HG03378 (cell line): ENCODE results near the gene CCDC195.
"Not testable (repeated sequence)": the region's sequence is repeated elsewhere in the genome, so short reads cannot be mapped to it uniquely, and the experiment has no call there.

Experiments used
- ATAC-seq: cut with Tn5 transposase; IDR thresholded peaks from one replicate; pipeline ENCODE4 v1.9.1; 2021; ENCODE audit warnings: mild to moderate bottlenecking, moderate library complexity; ENCODE audit not compliant: unreplicated experiment

Gene CCDC195

DNA sequence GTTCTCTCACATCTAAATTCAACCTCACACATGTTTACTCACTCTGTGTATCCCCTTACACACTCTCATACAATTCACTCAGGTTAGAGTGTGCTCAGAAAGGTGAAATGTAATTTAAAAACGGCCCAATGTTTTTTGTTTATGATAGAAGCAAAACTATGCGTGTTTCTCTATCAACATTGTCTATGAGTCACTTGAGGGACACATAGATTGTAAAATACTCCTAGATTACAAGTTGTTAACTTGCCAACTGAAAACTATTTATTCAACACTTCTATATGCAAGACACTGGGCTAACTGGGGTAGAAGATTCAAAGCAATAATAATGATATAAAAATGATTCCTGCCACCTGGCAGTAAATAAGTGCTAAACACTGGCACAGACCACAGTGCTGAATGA lies 24.6 kb downstream of the CCDC195 start:
- ATAC-seq, result no peak

DNA sequence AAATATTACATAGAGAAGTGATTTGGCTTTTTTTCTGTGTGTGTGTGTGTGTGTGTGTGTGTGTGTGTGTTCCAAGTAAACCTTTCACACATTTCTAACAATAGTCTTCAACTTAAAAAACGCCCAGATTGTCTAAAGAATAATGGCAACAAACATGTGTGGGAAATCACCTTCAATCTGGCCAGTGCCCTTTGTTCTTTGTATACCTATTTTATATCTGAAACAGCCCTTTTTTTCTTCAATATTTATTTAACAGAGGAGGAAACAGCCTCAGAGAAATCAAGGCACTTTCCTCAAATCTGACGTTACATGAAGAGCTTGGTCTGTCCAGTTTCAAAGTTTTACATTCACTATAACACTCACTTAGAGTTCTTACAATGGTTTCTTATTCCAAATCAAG lies 25.3 kb downstream of the CCDC195 start:
- ATAC-seq, result no peak

DNA sequence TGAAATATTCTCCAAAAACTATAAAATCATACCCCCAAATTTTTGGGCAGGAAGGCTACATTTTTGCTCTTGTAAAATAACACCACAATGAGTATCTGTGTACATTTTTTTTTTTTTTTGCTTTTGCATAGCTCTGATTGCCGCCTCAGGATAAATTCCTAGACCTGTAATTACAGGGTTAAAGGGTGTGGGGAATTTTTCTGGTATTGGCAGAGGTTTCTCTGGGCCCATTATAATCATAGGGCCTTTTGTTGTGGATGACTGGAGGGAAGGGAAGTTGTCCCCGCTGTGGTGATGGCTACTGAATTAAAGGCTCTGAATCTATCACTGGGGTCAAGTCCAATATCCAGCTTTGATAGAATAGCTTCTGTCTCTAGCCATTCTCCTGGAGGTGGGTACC lies 26.6 kb downstream of the CCDC195 start:
- no peak for ATAC-seq

- ATAC-seq, result no peak
Observed at GRCh38 chr2:224688997-224689396, 27.2 kb downstream of the CCDC195 start.

DNA sequence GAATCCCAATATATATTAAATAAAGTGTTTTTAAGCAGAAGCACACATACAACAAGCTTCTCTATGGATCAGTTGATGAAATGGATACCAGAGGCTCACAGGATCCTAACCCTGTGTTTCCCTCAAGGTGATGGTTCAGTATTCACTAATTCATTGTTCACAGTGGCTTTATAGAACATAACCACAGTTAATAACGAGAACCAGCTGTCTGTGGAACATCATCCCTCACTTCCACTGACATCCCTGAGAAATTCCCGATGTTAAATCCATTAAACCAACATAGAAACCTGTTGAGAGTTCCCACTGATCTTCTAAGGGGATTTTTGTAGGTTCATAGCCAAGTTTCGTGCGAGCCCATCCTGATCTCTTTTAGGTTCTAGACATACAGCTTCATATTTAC lies 29.0 kb downstream of the CCDC195 start:
- ATAC-seq, result no peak

DNA sequence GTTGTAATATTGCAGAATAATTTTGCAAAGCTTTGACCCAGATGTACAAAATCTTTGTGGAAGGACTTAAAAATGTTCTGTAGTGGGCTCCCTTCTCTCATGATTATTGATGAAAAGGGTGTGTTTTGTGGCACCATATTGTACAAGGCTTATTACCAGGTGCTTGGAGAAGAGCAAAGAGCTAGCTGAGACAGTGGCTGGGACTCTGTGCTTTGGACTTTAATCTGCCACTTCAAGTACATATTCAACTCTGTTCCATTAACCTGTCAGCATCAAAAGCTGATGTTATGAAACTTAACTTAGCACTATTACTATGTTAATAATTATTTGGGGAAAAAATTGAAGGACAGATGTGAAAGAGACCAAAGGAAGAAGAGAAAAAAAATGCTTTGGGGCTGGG lies 31.0 kb downstream of the CCDC195 start:
- no peak for ATAC-seq

DNA sequence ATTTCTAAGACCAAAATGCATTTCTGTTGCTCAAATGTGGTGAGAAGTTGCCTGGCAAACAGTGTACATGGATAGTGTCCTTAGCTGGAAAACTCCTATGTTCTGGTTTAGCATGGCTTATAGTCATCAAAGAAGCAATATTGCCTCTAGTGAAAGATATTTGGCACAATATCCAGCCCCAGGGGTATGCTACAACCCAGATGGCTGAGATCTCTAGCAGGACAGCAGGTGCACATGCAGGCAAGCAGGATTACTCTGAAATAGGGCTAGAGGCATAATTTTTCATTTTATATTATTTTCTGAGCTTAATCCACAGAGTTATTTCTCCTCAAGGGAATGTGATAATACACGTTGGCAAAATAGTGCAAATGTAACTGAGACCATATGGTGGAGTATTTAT lies 34.0 kb downstream of the CCDC195 start:
- ATAC-seq, result no peak

GRCh38 chr2:224671731-224672130 lies 44.4 kb downstream of the CCDC195 start:
- ATAC-seq, result no peak

- no peak for ATAC-seq
Observed at GRCh38 chr2:224670203-224670602, 46.0 kb downstream of the CCDC195 start.

GRCh38 chr2:224669449-224669848 lies 46.7 kb downstream of the CCDC195 start:
- no peak for ATAC-seq

DNA sequence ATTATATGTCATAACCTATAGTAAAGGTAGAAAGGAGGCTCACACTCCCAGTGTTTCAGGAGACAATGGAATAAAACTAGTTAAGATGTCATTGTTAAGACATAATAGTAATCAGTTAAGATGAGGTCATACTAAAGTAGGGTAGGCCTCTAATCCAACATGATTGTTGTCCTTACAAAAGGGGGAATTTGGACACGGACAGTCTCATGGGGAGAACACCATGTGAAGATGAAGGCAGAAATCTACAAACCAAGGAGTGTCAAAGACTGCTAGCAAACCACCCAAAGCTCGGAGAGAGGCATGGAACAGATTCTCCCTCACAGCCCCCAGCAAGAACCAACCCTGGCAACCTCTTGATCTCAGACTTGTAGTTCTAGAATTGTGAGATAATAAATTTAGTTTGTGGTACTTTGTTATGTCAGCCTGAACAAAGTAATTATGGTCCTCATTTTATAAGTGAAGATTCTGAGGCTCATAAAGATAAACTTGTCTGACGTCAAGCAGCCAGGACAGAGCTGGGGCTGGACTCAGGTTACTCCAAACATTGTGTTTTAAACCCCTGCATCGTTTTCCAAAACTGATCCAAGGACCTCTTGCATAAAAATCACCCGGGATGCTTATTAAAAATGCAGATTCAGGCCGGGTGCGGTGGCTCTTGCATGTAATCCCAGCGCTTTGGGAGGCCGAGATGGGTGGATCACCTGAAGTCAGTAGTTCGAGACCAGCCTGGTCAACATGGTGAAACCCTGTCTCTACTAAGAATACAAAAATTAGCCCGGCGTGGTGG lies 47.8 kb downstream of the CCDC195 start:
- no peak for ATAC-seq

GRCh38 chr2:224666951-224667553 lies 49.1 kb downstream of the CCDC195 start:
- peak; percentile 99 for ATAC-seq

- ATAC-seq, result not testable (repeated sequence)
Observed at GRCh38 chr2:224663322-224663721, 52.8 kb downstream of the CCDC195 start.

DNA sequence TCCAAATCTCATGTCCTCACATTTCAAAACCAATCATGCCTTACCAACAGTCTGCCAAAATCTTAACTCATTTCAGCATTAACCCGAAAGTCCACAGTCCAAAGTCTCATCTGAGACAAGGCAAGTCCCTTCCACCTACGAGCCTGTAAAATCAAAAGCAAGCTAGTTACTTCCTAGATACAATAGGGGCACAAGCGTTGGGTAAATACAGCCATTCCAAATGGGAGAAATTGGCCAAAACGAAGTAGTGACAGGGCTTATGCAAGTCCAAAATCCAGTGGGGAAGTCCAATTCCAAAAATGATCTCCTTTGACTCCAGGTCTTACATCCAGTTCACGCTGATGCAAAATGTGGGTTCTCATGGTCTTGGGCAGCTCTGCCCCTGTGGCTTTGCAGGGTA lies 54.5 kb downstream of the CCDC195 start:
- not testable (repeated sequence) for ATAC-seq

GRCh38 chr2:224659714-224660113 lies 56.5 kb downstream of the CCDC195 start:
- ATAC-seq, result no peak

- no peak for ATAC-seq
Observed at GRCh38 chr2:224658780-224659405, 57.3 kb downstream of the CCDC195 start.

GRCh38 chr2:224657349-224657748 lies 58.8 kb downstream of the CCDC195 start:
- no peak for ATAC-seq

DNA sequence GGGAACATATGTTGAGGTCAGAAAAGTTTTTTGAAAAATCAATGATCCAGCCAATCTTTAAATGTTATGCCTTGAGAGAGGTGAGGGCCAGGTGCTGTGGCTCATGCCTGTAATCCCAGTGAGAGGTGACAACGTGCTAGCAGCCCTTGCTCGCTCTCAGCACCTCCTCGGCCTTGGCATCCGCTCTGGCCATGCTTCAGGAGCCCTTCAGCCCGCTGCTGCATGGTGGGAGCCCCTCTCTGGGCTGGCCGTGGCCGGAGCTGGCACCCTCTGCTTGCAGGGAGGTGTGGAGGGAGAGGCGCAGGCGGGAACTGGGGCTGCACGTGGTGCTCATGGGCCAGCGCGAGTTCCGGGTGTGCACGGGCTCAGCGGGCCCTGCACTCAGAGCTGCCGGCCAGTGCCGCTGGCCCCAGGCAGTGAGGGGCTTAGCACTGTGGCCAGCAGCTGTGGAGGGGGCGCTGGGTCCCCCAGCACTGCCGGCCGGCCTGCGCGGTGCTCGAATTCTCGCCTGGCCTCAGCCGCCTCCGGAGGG lies 61.1 kb downstream of the CCDC195 start:
- ATAC-seq, result no peak
